Measurements from ENCODE around the gene OPCML.

OPCML gene

GRCh38 chr11:132910011-132910760 is 622.1 kb downstream of the OPCML start:
- no peak for DNase-seq

GRCh38 chr11:132909021-132909606 is 623.2 kb downstream of the OPCML start:
- no peak for DNase-seq

- no peak for DNase-seq
Measured at GRCh38 chr11:132908414-132908810, 623.9 kb downstream of the OPCML start.

GRCh38 chr11:132907651-132908413 is 624.5 kb downstream of the OPCML start:
- no peak for DNase-seq

- no peak for DNase-seq
Measured at GRCh38 chr11:132904607-132905006, 627.7 kb downstream of the OPCML start.

- DNase-seq: no peak
Measured at GRCh38 chr11:132904091-132904490, 628.2 kb downstream of the OPCML start.

- DNase-seq: no peak
Measured at GRCh38 chr11:132901638-132902471, 630.4 kb downstream of the OPCML start.

GRCh38 chr11:132898676-132899075 is 633.6 kb downstream of the OPCML start:
- DNase-seq: no peak

- DNase-seq: no peak
Measured at GRCh38 chr11:132898021-132898420, 634.3 kb downstream of the OPCML start.

GRCh38 chr11:132895340-132895739 is 637.0 kb downstream of the OPCML start:
- no peak for DNase-seq

GRCh38 chr11:132894606-132895005 is 637.7 kb downstream of the OPCML start:
- DNase-seq: no peak

- DNase-seq: no peak
Measured at GRCh38 chr11:132892876-132893275, 639.4 kb downstream of the OPCML start.

- no peak for DNase-seq
Measured at GRCh38 chr11:132888226-132888625, 644.1 kb downstream of the OPCML start.

GRCh38 chr11:132886335-132886734 is 646.0 kb downstream of the OPCML start:
- DNase-seq: no peak

GRCh38 chr11:132883241-132883640 is 649.1 kb downstream of the OPCML start:
- no peak for DNase-seq

GRCh38 chr11:132881622-132882021 is 650.7 kb downstream of the OPCML start:
- no peak for DNase-seq

- no peak for DNase-seq
Measured at GRCh38 chr11:132878111-132878510, 654.2 kb downstream of the OPCML start.

- no peak for DNase-seq
Measured at GRCh38 chr11:132876705-132877104, 655.6 kb downstream of the OPCML start.

GRCh38 chr11:132876239-132876638 is 656.1 kb downstream of the OPCML start:
- no peak for DNase-seq

GRCh38 chr11:132874638-132875037 is 657.7 kb downstream of the OPCML start:
- no peak for DNase-seq

- no peak for DNase-seq
Measured at GRCh38 chr11:132873841-132874240, 658.5 kb downstream of the OPCML start.

- no peak for DNase-seq
Measured at GRCh38 chr11:132872211-132872610, 660.1 kb downstream of the OPCML start.

Data from DMS79 (cell line).